Liver (tissue), 9 donors: ENCODE data around the gene ZNF8. TPM values are rescaled to one million over a fixed set of nuclear protein-coding genes. Genes with fewer than 3 reads are reported as not detected.

ENCODE experiments used
- DNase-seq: peaks from one replicate; pipeline ENCODE4 v3.0.0-alpha.2; 2017; ENCODE audit warnings: low spot score
- H3K27ac ChIP-seq, 2 donors: one replicate each; pipeline ENCODE4 v1.7.0; 2013; ENCODE audit warnings: inconsistent platforms in 2 of 2, low read length in 2 of 2, control low read depth in 1 of 2, low read depth in 1 of 2, mild to moderate bottlenecking in 1 of 2
- H3K27me3 ChIP-seq, 4 donors: one replicate each; pipeline versions ENCODE4 v1.6.1 to v1.7.0; 2013; ENCODE audit warnings: low read length in 3 of 4, inconsistent platforms in 1 of 4, mild to moderate bottlenecking in 1 of 4, moderate library complexity in 1 of 4; ENCODE audit not compliant: control insufficient read depth in 4 of 4, insufficient read depth in 4 of 4
- H3K36me3 ChIP-seq, 4 donors: one replicate each; pipeline versions ENCODE4 v1.6.1 to v1.7.0; 2013; ENCODE audit warnings: low read length in 3 of 4, mild to moderate bottlenecking in 3 of 4, low read depth in 1 of 4, moderate library complexity in 1 of 4; ENCODE audit not compliant: control insufficient read depth in 4 of 4, insufficient read depth in 3 of 4
- H3K4me1 ChIP-seq, 4 donors: one replicate each; pipeline versions ENCODE4 v1.6.1 to v1.7.0; 2013; ENCODE audit warnings: low read length in 3 of 4, mild to moderate bottlenecking in 3 of 4, moderate library complexity in 1 of 4; ENCODE audit not compliant: control insufficient read depth in 4 of 4, insufficient read depth in 4 of 4
- H3K4me3 ChIP-seq, 3 donors: one replicate each; pipeline versions ENCODE4 v1.6.1 to v1.7.0; 2013; ENCODE audit warnings: low read length in 3 of 3, control low read depth in 1 of 3, low read depth in 1 of 3, mild to moderate bottlenecking in 1 of 3
- H3K9ac ChIP-seq, 2 donors: one replicate each; pipeline ENCODE4 v1.7.0; 2013; ENCODE audit warnings: low read length in 2 of 2, mild to moderate bottlenecking in 2 of 2, moderate library complexity in 2 of 2, control low read depth in 1 of 2, low read depth in 1 of 2
- H3K9me3 ChIP-seq, 4 donors: one replicate each; pipeline versions ENCODE4 v1.6.1 to v1.7.0; 2013; ENCODE audit warnings: low read length in 3 of 4; ENCODE audit not compliant: control insufficient read depth in 4 of 4
- ATF3 ChIP-seq: IDR thresholded peaks from 2 replicates; pipeline ENCODE4 v1.6.1; 2016; ENCODE audit warnings: antibody characterized with exemption
- CTCF ChIP-seq: fragments of 150-350 bp; IDR thresholded peaks from 2 replicates; pipeline ENCODE4 v1.5.1; 2017; ENCODE audit warnings: improper control_type of control experiment, low read depth, low read length; ENCODE audit not compliant: missing input control
- EGR1 ChIP-seq, 2 donors: IDR thresholded peaks; 2 replicates each; pipeline ENCODE4 v1.6.1; 2016 to 2018; ENCODE audit warnings: antibody characterized with exemption in 2 of 2, low read depth in 2 of 2
- FOXA1 ChIP-seq: IDR thresholded peaks from 2 replicates; pipeline ENCODE4 v1.6.1; 2016; ENCODE audit warnings: antibody characterized with exemption
- FOXA2 ChIP-seq: IDR thresholded peaks from 2 replicates; pipeline ENCODE4 v1.6.1; 2016; ENCODE audit warnings: antibody characterized with exemption
- GABPA ChIP-seq, 2 donors: IDR thresholded peaks in 1 of 2; conservative IDR thresholded peaks in 1 of 2; 2 replicates each; pipeline ENCODE4 v1.6.1; 2016; ENCODE audit warnings: antibody characterized with exemption in 2 of 2, mild to moderate bottlenecking in 1 of 2, moderate library complexity in 1 of 2
- HNF4A ChIP-seq, 2 donors: conservative IDR thresholded peaks; 2 replicates each; pipeline ENCODE4 v1.6.1; 2016; ENCODE audit warnings: antibody characterized with exemption in 2 of 2, mild to moderate bottlenecking in 2 of 2
- HNF4G ChIP-seq: IDR thresholded peaks from 2 replicates; pipeline ENCODE4 v1.6.1; 2016; ENCODE audit warnings: antibody characterized with exemption
- JUND ChIP-seq, 2 donors: IDR thresholded peaks; 2 replicates each; pipeline ENCODE4 v1.6.1; 2016; ENCODE audit warnings: antibody characterized with exemption in 2 of 2
- MAX ChIP-seq: IDR thresholded peaks from 2 replicates; pipeline ENCODE4 v1.6.1; 2016; ENCODE audit warnings: antibody characterized with exemption
- NR2F2 ChIP-seq: IDR thresholded peaks from 2 replicates; pipeline ENCODE4 v1.6.1; 2016; ENCODE audit warnings: antibody characterized with exemption
- RAD21 ChIP-seq, 2 donors: IDR thresholded peaks; 2 replicates each; pipeline ENCODE4 v1.6.1; 2016; ENCODE audit warnings: antibody characterized with exemption in 2 of 2, mild to moderate bottlenecking in 2 of 2
- REST ChIP-seq: IDR thresholded peaks from 2 replicates; pipeline ENCODE4 v1.6.1; 2016; ENCODE audit warnings: antibody characterized with exemption, mild to moderate bottlenecking
- SP1 ChIP-seq: IDR thresholded peaks from 2 replicates; pipeline ENCODE4 v1.6.1; 2018; ENCODE audit warnings: antibody characterized with exemption, mild to moderate bottlenecking
- TAF1 ChIP-seq: conservative IDR thresholded peaks from 2 replicates; pipeline ENCODE4 v1.6.1; 2016; ENCODE audit warnings: antibody characterized with exemption, mild to moderate bottlenecking
- YY1 ChIP-seq: IDR thresholded peaks from 2 replicates; pipeline ENCODE4 v1.6.1; 2016; ENCODE audit warnings: antibody characterized with exemption, mild to moderate bottlenecking
- ZBTB33 ChIP-seq: IDR thresholded peaks from 2 replicates; pipeline ENCODE4 v1.6.1; 2016; ENCODE audit warnings: antibody characterized with exemption
- WGBS: extraction: QIAGEN DNeasy Blood & Tissue Kit; methylation state at CpG from one replicate; pipeline ENCODE4 v1.1.7; 2013; 5-methylcytosine and 5-hydroxymethylcytosine counted together
- polyA plus RNA-seq, 2 donors: library from polyadenylated mRNA; stranded (reverse) in 1 of 2; unstranded in 1 of 2; fragments of 200-250 nt in 1 of 2; fragments of >200 nt in 1 of 2; fragmentation: Nextera tagmentation in 1 of 2; extraction: Ambion mirVana in 1 of 2; gene quantifications; one replicate each; pipeline versions ENCODE4 v1.2.1 to v1.2.3, GENCODE V29; 2013 to 2015
- total RNA-seq, 2 donors: library from RNA; depleted of rRNA; stranded (reverse); fragments of >200 nt; gene quantifications; one replicate each; pipeline ENCODE4 v1.2.3, GENCODE V29; 2014
- donor health status: healthy.
- donor health status: healthy.
- donor health status: healthy.
- donor health status: healthy.
- donor health status: healthy.

Gene ZNF8
- total and polyA plus RNA-seq, 4 donors: 0.37 to 4.6 (median 1.6) TPM

GRCh38 chr19:58332697-58333096 is 53.9 kb downstream of the ZNF8 start:
- peaks cover 0 to 4% (median 2%) of the 10 kb centered on the region in 4 donors for H3K36me3 ChIP-seq
- no peak overlapping the region for H3K4me3 ChIP-seq
- H3K27ac ChIP-seq: no peak overlapping the region
- no peaks in the 10 kb centered on the region for H3K27me3 ChIP-seq
- TF ChIP-seq HNF4G: no peak
- no peak for TF ChIP-seq FOXA2
- TF ChIP-seq FOXA1: no peak
- no peak for TF ChIP-seq RAD21 (IDR thresholded peaks at IDR 0.05)
- TF ChIP-seq HNF4A (conservative IDR thresholded peaks at IDR 0.05): no peak
- TF ChIP-seq MAX: no peak
- no peak for TF ChIP-seq ZBTB33
- TF ChIP-seq JUND (IDR thresholded peaks at IDR 0.05): no peak
- no peak for TF ChIP-seq EGR1 (IDR thresholded peaks at IDR 0.05; ENCODE audit: low read depth in 2 of 2)
- no peak for TF ChIP-seq YY1
- TF ChIP-seq GABPA (IDR thresholded peaks at IDR 0.05 in 1 of 2, conservative IDR thresholded peaks at IDR 0.05 in 1 of 2): no peak
- TF ChIP-seq REST: no peak
- TF ChIP-seq NR2F2: no peak
- no peak for TF ChIP-seq CTCF
- TF ChIP-seq SP1: no peak
- H3K9me3 ChIP-seq: no peaks in the 10 kb centered on the region
- no peak for DNase-seq
- H3K4me1 ChIP-seq: peaks cover 14 to 51% (median 45%) of the 10 kb centered on the region in 4 donors
- H3K9ac ChIP-seq: no peak overlapping the region
- WGBS: 95% methylated on average over 1 of the region's 1 CpG

GRCh38 chr19:58334691-58335249 is 56.0 kb downstream of the ZNF8 start:
- 96% methylated on average over 19 of the region's 19 CpGs for whole genome bisulfite sequencing
- TF ChIP-seq JUND (IDR thresholded peaks at IDR 0.05): no peak
- no peak for TF ChIP-seq SP1
- no peak for TF ChIP-seq CTCF
- TF ChIP-seq FOXA2: no peak
- TF ChIP-seq HNF4G: no peak
- no peak for TF ChIP-seq REST
- no peak for TF ChIP-seq NR2F2
- TF ChIP-seq EGR1 (IDR thresholded peaks at IDR 0.05; ENCODE audit: low read depth in 2 of 2): no peak
- no peak for TF ChIP-seq TAF1
- TF ChIP-seq ATF3: no peak
- Histone ChIP-seq H3K9me3 (peaks cover 0 to 3% (median 0%) of the 10 kb centered on the region in 4 donors), H3K27ac (no peak overlapping the region), H3K4me1 (peaks cover 12 to 38% (median 31%) of the 10 kb centered on the region in 4 donors), H3K4me3 (no peak overlapping the region), H3K27me3 (no peaks in the 10 kb centered on the region), H3K9ac (no peak overlapping the region), H3K36me3 (peaks cover 0 to 15% (median 12%) of the 10 kb centered on the region in 4 donors)
- no peak for DNase-seq
